ENCODE results near the gene PXDN. TPM values are rescaled to one million over a fixed set of nuclear protein-coding genes. Genes with fewer than 3 reads are reported as not detected.

Gene PXDN
- total RNA-seq, 8 experiments from 2014 or later: 0.46 to 80.9 (median 45.0) TPM

GRCh38 chr2:1595274-1595673 lies 149.0 kb downstream of the PXDN start:
- Histone ChIP-seq H3K4me1 (replicated peaks in 1 of 2) (peaks cover 14 to 23% of the 10 kb centered on the region in 2 donors), H3K4me3 (no peak overlapping the region), H3K27ac (no peak overlapping the region)
- in situ Hi-C loops (cut with MboI; ENCODE audit: low pct_unique_long_range_greater_than_20kb in 2 of 9, low sequenced_read_pairs in 9 of 9, unreplicated experiment in 9 of 9): no loop called here
- no peak for ATAC-seq (replicated peaks in 6 of 8)
- WGBS, 10 experiments: 100% methylated on average over 1 to 4 of the region's 14 CpGs; no CpG with 5 or more reads in 5 of the 10 experiments

- H3K4me3 ChIP-seq: no peak overlapping the region
- 69 to 100% (median 79%) methylated on average over 1 to 15 of the region's 29 CpGs; no CpG with 5 or more reads in 4 of the 10 experiments for WGBS, 10 experiments
- in situ Hi-C loops (cut with MboI; ENCODE audit: low pct_unique_long_range_greater_than_20kb in 2 of 9, low sequenced_read_pairs in 9 of 9, unreplicated experiment in 9 of 9): no loop called here
- no peak for ATAC-seq (replicated peaks in 6 of 8)
- H3K4me1 ChIP-seq (replicated peaks in 1 of 2): peaks cover 12 to 23% of the 10 kb centered on the region in 2 donors
- H3K27ac ChIP-seq: peak overlapping the region in 1 of 2 donors; percentile 44
Measured at GRCh38 chr2:1594373-1595171, 149.7 kb downstream of the PXDN start.

DNA sequence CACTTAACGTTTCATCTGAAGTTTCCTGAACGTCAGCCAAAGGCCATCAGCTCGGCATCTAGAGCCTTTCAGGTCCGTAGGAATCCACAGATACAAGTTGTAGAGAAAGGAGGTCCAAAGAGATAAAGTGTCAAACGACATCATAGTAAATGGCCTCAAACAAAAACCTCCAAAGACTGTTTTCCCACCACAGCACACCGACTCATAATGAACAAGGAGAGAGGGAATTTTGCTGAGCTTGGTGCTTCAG lies 150.3 kb downstream of the PXDN start:
- peaks cover 12 to 23% of the 10 kb centered on the region in 2 donors for H3K4me1 ChIP-seq (replicated peaks in 1 of 2)
- peak overlapping the region in 1 of 2 donors; percentile 44 for H3K27ac ChIP-seq
- ATAC-seq (replicated peaks in 6 of 8): peak in 2 of 8 experiments; percentile 4 to 12
- 0 to 56% (median 4%) methylated on average over 1 to 6 of the region's 6 CpGs; no CpG with 5 or more reads in 4 of the 10 experiments for WGBS, 10 experiments
- no peak overlapping the region for H3K4me3 ChIP-seq
- in situ Hi-C loops (cut with MboI; ENCODE audit: low pct_unique_long_range_greater_than_20kb in 2 of 9, low sequenced_read_pairs in 9 of 9, unreplicated experiment in 9 of 9): no loop called here

DNA sequence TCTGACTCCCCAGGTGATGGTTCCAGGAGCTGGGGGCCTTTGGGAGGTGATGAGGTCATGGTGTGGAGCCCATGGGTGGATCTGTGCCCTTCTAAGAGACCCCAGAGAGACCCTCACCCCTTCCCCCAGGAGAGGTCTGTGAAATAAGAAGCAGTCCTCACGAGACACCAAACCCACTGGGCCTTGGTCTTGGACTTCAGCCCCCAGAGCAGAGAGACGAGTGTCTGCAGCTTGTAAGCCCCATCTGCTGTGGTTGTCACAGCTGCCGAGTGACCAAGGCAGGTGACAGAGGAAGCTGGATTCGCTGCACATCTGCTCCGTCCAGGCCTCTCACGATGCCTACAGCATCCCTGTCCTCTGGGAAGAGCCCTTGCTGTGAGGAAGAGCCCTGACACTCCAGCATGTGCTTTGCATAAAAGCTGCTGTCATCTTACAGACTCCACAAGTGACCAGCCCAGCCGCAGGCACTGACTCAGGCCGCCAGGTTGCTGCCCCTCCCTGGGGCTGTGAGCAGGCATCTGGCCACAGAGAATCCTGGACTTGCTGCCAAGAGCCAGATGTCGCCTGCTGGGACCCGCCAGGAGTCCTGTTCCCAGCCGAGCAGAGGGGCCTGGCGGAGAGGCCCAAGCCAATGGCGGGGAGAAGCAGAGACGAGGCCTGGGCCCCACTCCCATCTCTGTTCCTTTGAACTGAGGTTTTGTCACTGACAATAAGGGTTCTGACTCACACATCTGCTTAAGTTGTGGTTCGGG lies 150.8 kb downstream of the PXDN start:
- Histone ChIP-seq H3K4me1 (replicated peaks in 1 of 2) (peaks cover 12 to 23% of the 10 kb centered on the region in 2 donors), H3K27ac (peak overlapping the region in 1 of 2 donors; percentile 44), H3K4me3 (no peak overlapping the region)
- 0 to 57% (median 10%) methylated on average over 1 to 5 of the region's 15 CpGs; no CpG with 5 or more reads in 6 of the 10 experiments for WGBS, 10 experiments
- ATAC-seq (replicated peaks in 6 of 8): peak; percentile 86 to 98 (median 94)
- in situ Hi-C loops (cut with MboI; ENCODE audit: low pct_unique_long_range_greater_than_20kb in 2 of 9, low sequenced_read_pairs in 9 of 9, unreplicated experiment in 9 of 9): no loop called here

DNA sequence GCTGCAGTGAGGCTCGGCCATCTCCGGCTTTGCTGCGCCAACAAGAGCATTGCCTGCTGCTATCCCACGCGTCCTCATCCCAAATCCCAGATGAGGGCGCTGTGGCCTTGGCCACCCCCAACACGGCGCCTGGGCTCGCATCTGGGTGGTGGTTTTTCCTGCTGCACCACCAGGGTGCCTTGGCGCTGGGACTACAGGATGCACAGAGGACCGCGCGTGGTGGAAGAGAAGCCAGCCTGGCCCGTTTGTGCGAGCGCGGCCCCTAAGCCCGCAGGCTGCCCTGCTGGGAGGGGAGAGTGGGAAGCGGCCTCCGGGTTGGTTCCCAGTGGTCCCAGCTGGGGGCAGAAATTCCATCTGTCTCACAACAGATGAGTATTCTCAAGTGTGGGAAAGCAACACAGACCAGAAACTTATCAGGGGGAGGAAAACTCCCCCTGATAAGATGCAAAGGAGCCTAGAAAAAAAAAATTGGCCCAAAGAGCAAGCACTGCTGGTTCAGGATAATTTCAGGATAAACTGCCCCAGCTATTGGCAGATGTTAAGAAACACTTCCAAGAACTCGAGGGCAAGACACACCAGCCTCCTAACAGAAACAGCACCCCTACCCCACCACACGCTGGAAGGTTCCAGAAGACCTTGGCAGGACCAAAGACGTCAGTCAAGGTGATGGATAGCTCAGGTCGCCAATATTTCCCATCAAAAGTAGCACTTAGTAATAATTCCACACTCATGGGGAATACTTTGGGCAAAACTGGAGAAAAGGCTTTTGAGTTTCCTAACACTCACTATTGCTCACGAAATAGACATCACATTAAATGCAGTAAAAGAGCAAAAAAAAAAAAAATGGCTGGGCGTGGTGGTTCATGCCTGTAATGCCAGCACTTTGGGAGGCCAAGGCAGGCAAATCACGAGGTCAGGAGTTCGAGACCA lies 152.1 kb downstream of the PXDN start:
- in situ Hi-C loops (cut with MboI; ENCODE audit: low pct_unique_long_range_greater_than_20kb in 2 of 9, low sequenced_read_pairs in 9 of 9, unreplicated experiment in 9 of 9): no loop called here
- Histone ChIP-seq H3K4me3 (no peak overlapping the region), H3K4me1 (replicated peaks in 1 of 2) (peaks cover 12 to 23% of the 10 kb centered on the region in 2 donors), H3K27ac (no peak overlapping the region)
- 56 to 100% (median 71%) methylated on average over 4 to 12 of the region's 28 CpGs; no CpG with 5 or more reads in 1 of the 10 experiments for WGBS, 10 experiments
- peak in 5 of 8 experiments; percentile 20 to 56 (median 26) for ATAC-seq (replicated peaks in 6 of 8)

DNA sequence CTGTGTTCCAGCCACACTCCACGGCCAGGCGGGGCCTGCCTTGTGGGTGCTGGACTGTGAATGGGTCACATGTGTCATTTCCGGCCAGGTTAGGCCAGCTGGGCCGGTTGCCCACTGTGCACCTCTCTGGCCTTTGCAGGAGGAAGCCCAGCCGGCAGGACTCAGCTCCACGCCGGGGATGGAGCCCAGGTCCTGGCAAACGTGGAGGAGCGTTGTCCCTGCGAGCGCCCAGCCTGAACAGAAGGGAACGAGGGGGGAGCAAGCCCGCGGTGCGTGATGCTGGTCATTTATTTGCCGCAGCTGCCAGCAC lies 152.9 kb downstream of the PXDN start:
- no peak overlapping the region for H3K27ac ChIP-seq
- H3K4me3 ChIP-seq: no peak overlapping the region
- in situ Hi-C loops (cut with MboI; ENCODE audit: low pct_unique_long_range_greater_than_20kb in 2 of 9, low sequenced_read_pairs in 9 of 9, unreplicated experiment in 9 of 9): no loop called here
- H3K4me1 ChIP-seq (replicated peaks in 1 of 2): peaks cover 12 to 23% of the 10 kb centered on the region in 2 donors
- no peak for ATAC-seq (replicated peaks in 6 of 8)
- WGBS, 10 experiments: 70 to 100% (median 87%) methylated on average over 1 to 12 of the region's 16 CpGs; no CpG with 5 or more reads in 6 of the 10 experiments

GRCh38 chr2:1590596-1591460 lies 153.5 kb downstream of the PXDN start:
- no peak for ATAC-seq (replicated peaks in 6 of 8)
- no peak overlapping the region for H3K4me3 ChIP-seq
- no peak overlapping the region for H3K27ac ChIP-seq
- WGBS, 10 experiments: 58 to 100% (median 84%) methylated on average over 1 to 14 of the region's 18 CpGs
- peaks cover 12 to 23% of the 10 kb centered on the region in 2 donors for H3K4me1 ChIP-seq (replicated peaks in 1 of 2)
- in situ Hi-C loops (cut with MboI; ENCODE audit: low pct_unique_long_range_greater_than_20kb in 2 of 9, low sequenced_read_pairs in 9 of 9, unreplicated experiment in 9 of 9): no loop called here

- peaks cover 8 to 20% of the 10 kb centered on the region in 2 donors for H3K4me1 ChIP-seq (replicated peaks in 1 of 2)
- no peak overlapping the region for H3K4me3 ChIP-seq
- H3K27ac ChIP-seq: no peak overlapping the region
- ATAC-seq (replicated peaks in 6 of 8): no peak
- WGBS, 10 experiments: 40 to 82% (median 75%) methylated on average over 1 to 5 of the region's 15 CpGs; no CpG with 5 or more reads in 6 of the 10 experiments
- in situ Hi-C loops (cut with MboI; ENCODE audit: low pct_unique_long_range_greater_than_20kb in 2 of 9, low sequenced_read_pairs in 9 of 9, unreplicated experiment in 9 of 9): no loop called here
Measured at GRCh38 chr2:1588978-1589621, 155.2 kb downstream of the PXDN start.

DNA sequence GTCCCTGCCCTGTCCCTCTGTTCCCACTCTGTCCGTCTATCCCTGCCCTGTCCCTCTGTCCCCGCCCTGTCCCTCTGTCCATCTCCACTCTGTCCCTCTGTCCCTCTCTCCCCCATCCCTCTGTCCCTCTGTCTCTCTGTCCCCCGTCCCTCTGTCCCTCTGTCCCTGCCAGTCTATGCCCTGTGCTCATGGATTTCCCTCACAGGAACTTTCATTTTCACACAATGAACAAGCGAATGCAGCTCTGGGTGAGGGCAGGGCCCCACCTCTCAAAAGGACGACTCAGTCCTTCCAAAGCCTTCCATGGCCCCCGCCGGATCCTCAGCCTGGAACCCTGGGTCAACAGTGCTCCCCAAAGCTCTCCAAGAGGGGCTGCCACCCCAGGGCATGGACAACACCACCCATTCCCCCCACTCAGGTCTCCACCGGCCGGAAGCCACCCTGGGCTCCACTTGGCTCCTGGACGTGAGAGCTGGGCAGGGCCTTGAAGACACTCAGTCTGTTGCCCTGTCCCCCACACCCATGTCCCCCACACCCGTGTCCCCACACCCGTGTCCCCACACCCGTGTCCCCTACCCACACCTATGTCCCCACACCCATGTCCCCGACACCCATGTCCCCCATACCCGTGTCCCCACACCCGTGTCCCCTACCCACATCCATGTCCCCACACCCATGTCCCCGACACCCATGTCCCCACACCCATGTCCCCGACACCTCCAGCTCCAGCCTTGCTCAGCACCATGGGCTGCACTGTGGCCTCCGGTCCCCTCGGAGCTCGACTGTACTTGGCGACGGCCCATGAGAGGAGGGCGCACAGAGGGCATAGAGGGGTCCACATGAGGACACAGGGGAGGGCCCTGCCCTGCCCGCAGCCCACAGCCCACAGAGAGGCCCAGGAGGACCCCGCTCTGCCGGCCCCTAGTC lies 156.0 kb downstream of the PXDN start:
- in situ Hi-C loops (cut with MboI; ENCODE audit: low pct_unique_long_range_greater_than_20kb in 2 of 9, low sequenced_read_pairs in 9 of 9, unreplicated experiment in 9 of 9): no loop called here
- no peak overlapping the region for H3K27ac ChIP-seq
- no peak overlapping the region for H3K4me3 ChIP-seq
- WGBS, 10 experiments: no CpG with 5 or more reads among the region's 27 CpGs
- no peak for ATAC-seq (replicated peaks in 6 of 8)
- peaks cover 2 to 14% of the 10 kb centered on the region in 2 donors for H3K4me1 ChIP-seq (replicated peaks in 1 of 2)

DNA sequence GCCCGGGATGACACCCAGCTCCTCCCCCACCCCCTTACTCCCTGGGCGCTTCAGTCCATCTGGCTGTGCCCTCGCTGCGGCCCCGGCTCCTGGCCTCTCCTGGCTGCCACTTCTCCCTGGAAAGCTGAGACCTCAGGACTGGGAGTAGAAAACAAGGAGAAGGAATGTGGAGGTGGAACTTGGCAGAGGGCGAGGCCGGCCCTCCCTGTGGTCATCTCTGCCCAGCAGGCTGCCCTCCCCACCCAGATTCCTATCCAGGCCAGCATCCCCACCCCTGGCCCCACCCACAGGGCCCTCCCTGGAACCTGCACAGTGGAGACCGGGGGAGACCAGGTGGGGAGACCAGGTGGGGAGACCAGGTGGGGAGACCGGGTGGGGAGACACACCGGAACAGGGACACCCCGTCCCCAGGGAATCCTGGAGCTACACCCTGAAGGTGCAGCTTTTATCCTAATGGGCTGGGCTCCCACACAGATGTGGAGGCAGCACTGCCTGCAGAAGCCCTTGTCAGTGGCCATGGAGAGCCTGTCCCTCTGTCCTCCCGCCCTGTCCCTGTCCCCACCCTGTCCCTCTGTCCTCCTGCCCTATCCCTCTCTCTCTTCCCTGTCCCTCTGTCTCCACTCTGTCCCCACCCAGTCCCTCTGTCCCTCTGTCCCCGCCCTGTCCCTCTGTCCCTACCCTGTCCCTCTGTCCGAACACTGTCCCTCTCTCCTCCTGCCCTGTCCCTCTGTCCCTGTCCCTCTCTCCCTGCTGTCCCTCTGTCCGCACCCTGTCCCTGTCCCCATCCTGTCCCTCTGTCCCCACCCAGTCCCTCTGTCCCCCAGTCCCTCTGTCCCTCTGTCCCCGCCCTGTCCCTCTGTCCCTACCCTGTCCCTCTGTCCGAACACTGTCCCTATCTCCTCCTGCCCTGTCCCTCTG lies 157.1 kb downstream of the PXDN start:
- peak in 1 of 8 experiments; percentile 51 for ATAC-seq (replicated peaks in 6 of 8)

More for the DNA sequence above, 157.1 kb downstream of the PXDN start:
- peaks cover 0 to 13% of the 10 kb centered on the region in 2 donors for H3K4me1 ChIP-seq (replicated peaks in 1 of 2)
- WGBS, 10 experiments: no CpG with 5 or more reads among the region's 17 CpGs
- in situ Hi-C loops (cut with MboI; ENCODE audit: low pct_unique_long_range_greater_than_20kb in 2 of 9, low sequenced_read_pairs in 9 of 9, unreplicated experiment in 9 of 9): no loop called here
- H3K4me3 ChIP-seq: no peak overlapping the region
- H3K27ac ChIP-seq: no peak overlapping the region
